GM21381 (cell line): ENCODE data around the gene DUSP8.

Experiments used
- ATAC-seq: cut with Tn5 transposase; IDR thresholded peaks from one replicate; pipeline ENCODE4 v1.9.1; 2021; ENCODE audit warnings: mild to moderate bottlenecking, moderate library complexity; ENCODE audit not compliant: unreplicated experiment

Gene DUSP8

DNA sequence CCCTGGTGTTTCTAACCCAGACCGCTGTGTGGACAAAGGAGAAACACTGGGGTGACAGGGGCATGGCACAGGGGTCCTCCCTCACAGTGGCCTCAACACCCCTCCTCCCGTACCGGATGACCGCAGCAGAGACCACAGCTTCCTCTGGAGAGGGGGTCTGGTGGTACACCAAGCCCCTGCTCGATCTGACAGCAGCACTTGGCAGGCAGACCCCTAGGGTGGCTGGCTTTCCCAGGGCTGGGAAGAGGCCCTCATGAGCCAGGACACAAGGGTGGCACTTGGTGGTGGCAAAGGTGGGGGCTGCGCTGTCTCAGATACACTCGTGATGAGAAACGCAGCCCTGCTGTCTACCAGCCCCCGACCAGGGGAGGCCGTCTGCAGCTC is 38.7 kb downstream of the DUSP8 start:
- ATAC-seq, result no peak

DNA sequence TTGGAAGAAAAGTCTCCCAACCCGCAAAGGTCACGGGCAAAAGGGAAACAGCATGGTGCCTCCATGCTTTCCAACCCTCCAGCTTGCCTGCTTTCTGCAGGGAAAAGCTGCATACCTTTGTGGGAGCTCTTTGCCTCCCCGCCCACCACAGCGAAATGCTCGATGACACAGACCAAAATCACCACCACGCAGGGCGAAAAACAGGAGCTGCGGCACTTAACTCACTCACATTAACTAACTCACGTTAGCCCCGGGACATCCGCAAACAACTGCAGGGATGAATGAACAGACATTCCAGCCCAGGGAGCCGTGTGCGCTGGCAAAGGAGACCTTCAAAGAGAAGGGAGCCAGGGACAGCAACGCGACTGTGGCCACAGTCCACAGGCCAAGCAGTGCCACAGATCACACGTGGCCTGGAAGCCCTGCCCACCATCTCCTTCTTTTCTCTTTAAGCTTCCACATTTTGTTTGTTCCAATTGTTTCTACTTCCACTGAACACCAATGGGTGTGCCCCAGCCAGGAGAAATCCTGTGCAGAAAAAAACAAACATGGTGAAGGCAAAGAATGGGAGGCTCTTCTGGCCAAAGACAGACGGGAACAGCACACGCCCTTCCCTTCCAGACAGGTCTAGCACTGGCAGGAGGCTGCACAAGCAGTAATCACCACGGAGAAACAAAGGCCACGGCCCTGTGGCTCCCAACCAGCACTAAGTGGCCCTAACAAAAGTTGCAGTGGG is 39.3 kb downstream of the DUSP8 start:
- no peak for ATAC-seq

DNA sequence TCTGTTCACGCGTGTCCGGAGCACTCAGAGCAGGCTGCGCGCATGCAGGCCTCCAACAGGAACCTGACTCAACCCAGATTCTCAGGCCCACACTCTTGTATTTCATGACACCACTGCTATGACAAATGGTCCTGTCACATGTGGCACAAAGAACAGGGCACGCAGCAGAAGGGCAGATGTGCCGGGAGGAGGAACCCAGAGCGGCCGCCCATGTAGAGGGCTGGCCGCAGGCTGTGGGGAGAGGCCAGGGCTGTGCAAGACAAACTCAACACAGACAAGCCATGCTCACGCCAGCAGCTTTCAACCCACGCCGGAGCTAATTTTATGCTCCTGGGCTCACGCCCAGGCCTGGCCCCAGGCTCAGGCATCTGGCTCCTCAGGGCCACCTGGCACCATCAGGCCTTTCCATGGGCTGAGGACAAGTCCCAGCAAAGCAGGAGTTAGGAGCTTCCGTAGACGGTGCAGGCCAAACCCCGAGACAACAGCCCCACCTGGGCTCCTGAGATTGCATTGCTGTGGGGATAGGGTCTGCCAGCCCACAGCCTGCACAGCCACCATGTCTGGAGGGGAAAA is 40.0 kb downstream of the DUSP8 start:
- no peak for ATAC-seq

DNA sequence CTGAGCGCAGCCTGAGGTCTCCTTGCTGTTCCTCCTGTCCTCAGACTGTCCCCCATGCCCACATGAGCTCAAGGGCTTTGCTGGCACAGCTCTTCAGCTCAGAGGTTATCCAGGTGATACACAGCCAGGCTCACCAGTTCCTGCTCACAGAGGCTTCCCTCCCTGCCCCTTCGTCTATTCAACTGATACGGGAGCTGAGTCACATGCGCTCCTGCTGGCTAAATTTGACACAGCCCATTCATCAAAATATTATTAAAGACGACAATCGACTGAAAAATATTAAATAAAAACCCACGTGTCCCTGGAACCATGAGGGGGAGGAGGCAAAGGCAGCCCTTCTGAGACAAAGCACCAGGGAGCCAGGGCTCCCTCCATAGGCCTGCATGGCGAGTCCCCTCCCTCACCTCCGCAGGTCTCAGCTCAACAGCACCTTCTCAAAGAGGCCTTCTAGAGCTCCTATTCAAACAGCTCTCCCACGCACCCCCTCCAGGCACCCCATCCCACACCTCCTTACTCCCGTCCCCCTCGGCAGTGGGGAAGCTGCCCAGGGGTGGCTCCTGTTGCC is 40.5 kb downstream of the DUSP8 start:
- no peak for ATAC-seq

DNA sequence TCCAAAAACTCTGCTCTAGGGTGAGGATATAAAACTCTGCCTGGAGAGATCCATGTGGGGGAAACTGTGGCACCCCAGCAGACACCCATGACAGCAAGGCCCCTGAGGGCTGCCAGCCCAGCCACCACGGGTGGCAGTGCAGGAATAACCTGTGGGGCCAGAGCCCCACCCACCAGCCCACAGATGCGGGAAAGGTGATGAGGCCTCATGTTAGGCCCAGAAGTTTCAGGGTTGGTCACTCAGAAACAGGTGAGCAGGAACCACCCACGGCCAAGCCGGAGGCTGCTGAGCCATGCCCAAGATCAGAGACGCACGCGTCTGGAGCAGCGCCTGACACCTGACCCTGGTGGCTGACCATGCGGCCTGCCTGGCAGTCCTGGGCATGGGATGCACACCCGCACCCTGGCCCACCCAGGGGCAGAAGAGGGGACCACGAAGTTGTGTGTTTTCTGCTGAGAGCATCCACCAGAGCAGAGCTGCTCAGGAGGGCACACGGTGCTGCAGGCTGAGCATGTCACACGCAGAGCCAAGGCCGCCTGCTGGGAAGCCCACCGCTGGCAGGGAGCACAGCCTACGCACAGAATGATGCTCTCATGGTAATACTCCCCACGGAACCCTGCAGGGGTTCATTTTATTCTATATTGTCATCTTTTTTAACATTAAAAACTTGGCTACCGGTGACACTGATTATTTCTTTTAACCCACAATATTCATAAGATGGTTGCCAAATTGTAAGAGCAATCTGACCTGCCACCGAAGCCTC is 41.2 kb downstream of the DUSP8 start:
- ATAC-seq, result no peak

DNA sequence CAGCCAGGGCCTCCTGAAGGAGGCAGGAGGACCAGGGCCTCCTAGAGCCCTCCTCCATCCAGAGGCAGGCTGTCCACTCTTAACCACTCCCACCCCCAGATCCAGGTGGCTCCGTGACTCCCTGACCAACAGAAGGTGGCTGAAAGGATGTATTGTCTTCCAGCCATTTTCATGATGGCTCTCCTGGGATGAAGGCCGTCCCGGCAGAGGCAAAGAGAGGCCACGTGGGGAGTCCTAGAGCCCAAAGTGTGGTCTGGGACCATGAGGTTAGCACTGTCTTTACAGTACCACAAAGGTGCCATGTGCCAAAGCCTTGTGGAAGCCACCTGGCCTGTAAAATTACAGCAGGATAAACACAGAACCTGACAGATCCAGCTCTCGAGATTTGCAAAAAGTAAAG is 42.3 kb downstream of the DUSP8 start:
- no peak for ATAC-seq

DNA sequence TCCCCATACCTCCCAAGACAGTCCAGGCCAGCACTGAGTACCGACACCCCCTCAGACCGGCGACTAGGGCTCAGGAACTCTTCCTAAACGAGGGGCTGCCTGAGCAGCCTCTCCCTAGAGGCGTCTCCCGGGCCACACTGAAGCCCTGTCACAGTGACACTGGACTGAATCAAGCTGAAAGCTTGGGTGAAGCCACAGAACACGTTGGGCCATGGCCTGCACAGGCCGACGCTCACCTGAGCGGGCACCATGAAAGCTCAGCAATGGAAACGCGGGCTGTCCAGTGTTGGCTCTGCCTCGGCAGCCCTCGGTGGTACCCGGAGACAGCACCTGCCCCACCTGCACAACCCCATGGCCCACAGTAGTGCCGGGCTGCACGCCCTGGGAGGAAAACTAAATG is 42.8 kb downstream of the DUSP8 start:
- no peak for ATAC-seq

DNA sequence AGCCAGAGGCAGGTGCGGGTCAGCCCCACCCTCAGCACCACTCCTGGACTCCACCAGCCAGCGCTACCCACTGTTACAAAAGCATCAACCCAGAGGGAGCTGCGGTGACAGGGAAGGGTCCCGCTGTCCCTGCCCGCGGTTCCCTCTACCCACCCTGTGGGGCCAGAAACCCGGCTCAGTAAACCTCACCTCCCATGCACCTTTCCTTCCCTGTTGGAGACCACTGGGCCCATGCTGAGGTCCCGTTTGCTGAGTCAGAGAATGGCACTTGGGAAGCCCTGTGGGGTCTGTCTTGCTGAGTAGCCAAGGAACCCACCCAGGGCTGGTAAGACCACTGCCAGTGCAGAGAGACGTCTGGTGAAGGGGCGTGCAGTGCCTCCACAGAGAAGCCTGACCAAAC is 43.4 kb downstream of the DUSP8 start:
- ATAC-seq, result no peak

DNA sequence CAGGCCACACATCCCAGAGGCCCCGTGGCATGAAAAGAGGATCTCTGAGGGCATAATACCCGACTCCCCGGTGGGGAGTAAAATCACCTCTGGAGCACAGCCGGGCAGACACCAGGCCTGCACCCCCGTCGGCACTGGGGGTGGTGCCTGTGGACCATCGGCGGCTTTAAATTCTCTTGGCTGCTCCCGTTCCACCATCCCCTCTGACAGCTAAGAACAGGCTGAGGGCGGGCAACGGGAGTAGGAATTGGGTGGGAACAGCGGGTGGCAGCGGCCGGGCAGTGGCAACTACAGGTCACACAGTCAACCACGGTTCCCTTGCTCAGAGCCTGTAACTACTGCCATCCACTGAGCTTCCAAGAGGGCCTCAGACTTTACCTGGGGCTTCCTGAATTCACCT is 45.3 kb downstream of the DUSP8 start:
- ATAC-seq, result no peak

DNA sequence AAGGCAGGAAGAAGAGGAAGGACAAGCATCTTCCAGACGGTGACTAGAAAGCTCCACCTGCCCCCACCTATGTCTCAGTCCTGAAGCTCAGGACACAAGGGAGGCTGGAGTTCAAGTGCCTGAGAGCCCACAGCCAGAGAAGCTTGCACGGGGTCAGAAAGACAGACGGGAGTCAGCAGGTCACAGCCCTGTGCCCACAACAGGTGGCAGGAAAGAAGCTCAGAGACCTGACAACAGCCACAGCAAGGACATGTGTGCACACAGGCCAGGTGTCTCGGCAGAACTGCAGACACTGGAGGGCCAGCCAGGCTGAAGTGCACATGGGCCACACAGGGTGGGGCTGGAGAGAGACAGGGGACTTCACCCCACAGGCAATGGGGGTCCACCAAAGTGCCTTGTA is 48.3 kb downstream of the DUSP8 start:
- no peak for ATAC-seq

DNA sequence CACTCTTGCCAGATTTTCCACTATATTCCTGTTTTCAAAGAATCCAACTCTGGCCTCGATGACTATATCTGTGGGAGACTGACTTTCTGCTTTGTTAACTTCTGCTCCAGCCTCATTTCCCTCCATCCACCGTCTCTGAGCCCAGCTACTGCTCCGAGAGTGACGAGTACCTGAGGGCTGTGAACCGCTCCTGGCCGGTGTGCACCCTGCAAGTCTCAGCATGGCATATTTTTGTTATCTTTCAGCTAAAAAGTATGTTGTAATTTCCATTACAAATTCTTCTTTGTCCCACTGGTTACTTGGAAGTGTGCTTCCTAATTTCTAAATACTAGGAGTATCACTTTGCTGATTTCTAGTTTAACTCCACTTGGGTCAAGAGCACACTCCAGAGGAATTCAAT is 49.0 kb downstream of the DUSP8 start:
- ATAC-seq, result no peak

DNA sequence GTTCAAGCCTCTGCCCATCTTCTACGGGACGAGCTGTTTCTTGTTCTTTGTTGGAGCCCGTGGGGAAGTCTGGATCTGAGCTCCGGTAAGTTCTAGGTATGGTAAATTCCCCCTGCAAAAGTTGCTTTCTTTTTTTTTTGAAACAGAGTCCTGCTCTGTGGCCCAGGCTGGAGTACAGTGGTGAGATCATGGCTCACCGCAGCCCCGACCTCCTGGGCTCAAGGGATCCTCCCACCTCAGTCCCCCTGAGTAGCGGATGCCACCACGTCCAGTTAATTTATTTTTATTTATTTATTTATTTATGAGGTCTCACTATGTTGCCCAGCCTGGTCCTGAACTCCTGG is 50.0 kb downstream of the DUSP8 start:
- ATAC-seq, result no peak

DNA sequence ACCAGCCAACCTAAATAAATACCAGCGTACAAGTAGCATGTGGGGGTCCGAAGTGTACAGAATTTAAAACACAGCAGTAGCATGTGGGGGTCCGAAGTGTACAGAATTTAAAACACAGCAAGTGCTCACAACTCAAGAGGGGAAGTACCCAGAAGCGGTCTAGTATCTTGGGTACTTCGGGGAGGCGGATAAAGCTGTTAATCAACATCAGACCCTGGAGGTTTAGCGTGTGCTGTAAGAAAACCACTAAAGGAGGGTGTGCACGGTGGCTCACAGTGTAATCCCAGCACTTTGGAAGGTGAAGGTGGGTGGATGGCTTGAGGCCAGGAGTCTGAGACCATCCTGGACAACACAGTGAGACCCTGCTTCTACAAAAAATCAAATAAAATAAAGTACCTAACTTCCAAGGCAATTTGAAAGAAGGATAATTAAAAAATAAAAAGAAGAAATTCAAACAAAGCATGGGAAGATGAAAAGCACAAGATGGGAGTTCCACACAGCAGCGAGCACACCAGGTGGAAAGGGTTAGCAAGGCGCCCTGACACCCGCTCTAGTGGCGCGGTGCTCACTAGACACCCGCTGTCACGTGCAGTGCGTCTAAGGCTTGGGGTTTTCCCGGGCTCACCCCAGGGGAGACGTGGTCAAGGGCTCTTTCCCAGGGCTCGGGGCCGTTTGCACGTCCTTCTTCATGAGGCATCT is 50.5 kb downstream of the DUSP8 start:
- ATAC-seq, result peak; percentile 81

DNA sequence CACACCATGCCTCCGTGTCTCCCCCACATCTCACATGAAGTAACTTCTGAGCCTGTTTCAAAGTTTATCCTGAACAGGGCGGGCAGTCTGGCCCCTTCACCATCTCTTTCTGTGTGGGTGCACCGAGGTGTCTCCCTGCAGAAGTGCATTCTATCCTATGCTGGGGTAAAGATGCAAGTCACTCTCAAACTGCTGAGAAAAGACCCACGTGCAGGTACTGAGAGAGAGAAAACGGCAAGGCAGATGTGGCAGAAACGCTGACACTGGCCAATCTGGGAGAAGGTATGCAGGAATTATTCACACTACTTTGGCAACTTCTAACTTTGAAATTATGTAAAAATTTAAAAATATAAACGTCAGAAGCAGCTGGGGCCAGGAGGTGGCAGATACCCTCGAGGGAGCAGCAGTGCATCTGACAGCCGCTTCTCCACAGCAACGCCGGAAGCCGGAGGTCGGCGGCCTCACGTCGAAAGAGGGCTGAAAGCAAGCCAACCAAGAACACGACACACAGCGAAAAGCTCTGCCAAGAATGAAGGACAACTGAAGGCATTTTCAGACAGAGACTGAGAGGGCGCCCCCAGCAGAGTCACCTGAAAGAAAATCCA is 51.3 kb downstream of the DUSP8 start:
- no peak for ATAC-seq

DNA sequence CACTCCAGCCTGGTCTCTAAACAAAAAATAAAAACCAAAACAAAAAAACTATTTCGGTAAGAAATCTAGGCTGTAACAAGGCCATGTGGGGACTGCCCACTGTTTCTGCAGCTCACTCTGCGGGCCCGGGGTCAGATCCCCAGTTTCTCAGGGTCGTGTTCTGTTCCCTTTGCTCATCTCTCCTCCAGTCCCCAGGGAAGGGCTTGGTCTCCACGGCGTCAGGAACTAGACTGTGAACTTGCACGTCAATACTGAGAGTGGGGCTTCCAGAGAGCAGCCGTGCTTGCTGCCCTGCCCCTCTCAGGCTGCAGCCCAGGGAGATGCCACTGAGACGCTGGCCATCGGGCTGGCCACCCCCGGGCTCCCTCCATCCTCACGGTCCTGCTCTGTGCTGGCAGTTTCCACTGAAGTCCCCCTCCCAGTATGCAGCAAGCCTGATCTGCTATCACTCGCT is 51.8 kb downstream of the DUSP8 start:
- no peak for ATAC-seq

DNA sequence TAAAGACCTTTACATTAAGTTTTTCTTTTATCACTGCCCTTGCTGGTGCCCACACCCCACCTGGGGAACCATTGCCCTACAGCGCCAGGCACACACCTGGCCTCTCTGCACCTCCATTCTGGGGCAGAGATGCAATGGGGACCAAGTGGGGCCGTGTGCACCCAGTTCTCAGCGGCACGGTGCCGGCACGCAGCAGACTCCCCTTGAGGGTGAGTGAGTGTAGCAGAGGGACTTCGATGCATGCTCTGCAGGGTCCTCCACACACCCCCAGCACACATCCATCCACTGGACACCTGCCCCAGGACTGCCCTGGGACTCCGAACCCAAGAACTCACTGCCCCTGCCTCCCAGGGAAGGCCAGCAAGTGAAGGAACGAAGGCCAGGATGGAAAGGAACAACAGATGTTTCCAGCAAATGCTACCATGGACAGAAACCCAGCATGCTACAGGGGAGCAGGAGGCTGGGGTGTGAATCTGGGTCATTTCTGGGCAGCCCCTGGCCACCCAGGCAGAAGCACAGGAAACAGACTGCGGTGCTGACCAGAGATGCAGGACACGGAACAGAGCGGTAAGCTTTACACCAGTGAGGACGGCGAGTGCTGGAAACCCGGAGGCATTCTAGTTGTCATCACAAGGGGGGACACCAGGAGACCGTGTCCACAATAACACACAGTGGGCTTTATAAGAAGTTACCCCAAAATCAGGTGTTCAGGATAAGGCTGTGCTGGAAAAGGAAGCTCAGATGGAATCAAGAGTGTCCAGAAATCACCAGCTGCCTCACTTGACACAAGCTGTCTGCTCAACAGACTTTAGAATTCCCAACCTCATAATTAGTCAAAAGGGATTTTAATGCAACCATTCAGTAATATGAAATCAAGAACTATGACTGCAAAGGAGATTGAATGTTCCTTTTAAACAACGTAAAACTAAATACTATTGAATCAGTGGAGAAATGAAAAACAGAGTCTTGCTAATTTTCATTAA is 52.8 kb downstream of the DUSP8 start:
- no peak for ATAC-seq

DNA sequence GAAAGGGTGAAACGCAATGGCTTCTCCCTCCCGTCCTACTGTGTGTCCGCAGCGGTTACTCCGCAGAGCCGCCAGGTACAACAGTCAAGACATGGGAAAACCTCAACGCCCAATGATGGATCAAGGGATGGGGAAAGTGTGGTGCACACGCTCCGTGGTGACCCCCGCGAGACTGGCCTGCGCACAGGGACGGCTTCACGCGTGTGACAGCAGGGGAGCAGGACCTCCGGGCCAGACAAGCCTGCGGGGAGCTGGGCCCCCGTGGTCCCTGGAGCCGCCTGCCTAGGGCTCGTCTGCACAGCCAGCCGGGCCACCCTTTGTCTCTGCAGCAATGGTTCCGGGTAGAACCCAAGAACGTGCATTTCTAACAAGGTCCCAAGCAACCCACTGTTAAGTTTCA is 53.8 kb downstream of the DUSP8 start:
- no peak for ATAC-seq

DNA sequence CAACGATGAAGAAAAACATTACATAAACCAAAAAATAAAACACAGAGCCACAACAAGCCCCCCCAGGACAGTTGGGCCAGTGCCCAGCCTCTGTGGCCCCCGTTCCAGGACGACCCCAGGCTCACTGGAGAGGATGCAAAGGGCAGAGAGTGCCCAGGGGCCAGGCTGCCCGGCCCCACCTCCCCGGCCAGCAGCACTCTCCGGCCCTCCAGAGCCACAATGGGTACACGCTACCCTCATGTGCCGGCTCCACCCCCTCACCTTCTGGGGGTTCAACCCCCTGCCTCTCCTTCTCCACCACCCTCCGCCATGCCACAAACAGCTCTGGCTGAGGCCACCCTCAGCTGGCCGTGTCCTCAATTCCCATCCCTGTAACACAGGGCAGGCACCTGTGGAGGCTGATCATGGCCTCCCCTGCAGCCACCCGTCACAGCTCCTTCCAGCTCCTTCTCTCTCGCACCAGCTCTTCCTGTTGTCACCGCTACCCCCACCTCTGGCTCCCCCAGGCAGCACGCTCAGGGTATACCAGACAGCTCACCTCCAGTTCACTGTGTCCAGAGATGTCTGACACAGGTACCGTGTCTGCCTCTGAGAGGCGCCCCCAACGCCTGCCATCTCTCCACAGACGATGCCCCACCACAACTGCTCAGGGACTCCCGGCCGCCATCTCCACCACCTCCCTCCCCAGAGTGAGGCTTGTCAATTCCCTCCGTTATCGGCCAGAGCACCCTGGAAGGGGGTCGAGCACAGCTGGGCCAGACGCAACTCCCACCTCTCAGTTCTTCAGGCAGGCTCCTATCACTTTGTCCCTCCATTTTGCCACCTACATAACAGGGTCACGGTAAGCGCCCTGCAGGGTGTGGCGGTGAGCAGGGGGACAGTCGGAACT is 54.7 kb downstream of the DUSP8 start:
- no peak for ATAC-seq
